HG02798 (cell line): Measurements from ENCODE around the gene AIFM2.

ENCODE experiments used
- ATAC-seq: cut with Tn5 transposase; IDR thresholded peaks from one replicate; pipeline ENCODE4 v1.9.1; 2021; ENCODE audit warnings: mild to moderate bottlenecking; ENCODE audit not compliant: unreplicated experiment, poor library complexity

The AIFM2 gene

GRCh38 chr10:70064486-70064885 is 68.1 kb downstream of the AIFM2 start:
- ATAC-seq, result no peak

GRCh38 chr10:70063418-70064098 is 69.1 kb downstream of the AIFM2 start:
- ATAC-seq, result no peak
